ENCODE data around the gene ELL. TPM values are rescaled to one million over a fixed set of nuclear protein-coding genes. Genes with fewer than 3 reads are reported as not detected.

ELL gene
- polyA plus RNA-seq, 1 donor from 2014 or later = 7.2 TPM

- no peak for TF ChIP-seq REST (IDR thresholded peaks at IDR 0.05; ENCODE audit: borderline replicate concordance)
Observed at GRCh38 chr19:18488838-18489626, 32.8 kb downstream of the ELL start (continued).

- no peaks in the 10 kb centered on the region for H3K27me3 ChIP-seq (ENCODE audit: insufficient read depth, low read depth, low read length)
- no peak overlapping the region for H3K4me2 ChIP-seq (ENCODE audit: low read length)
- H3K9me3 ChIP-seq (ENCODE audit: low read length) = no peaks in the 10 kb centered on the region
- H4K20me1 ChIP-seq (ENCODE audit: insufficient read depth) = no peaks in the 10 kb centered on the region
- no peak overlapping the region for H3K27ac ChIP-seq (ENCODE audit: low read length)
- no peaks in the 10 kb centered on the region for H3K9me2 ChIP-seq (ENCODE audit: insufficient read depth, low read length)
- H3F3A ChIP-seq (ENCODE audit: insufficient read depth, low read length, poor library complexity, severe bottlenecking) = no peaks in the 10 kb centered on the region
- H2AFZ ChIP-seq (ENCODE audit: low read depth, low read length) = no peak overlapping the region
- no peaks in the 10 kb centered on the region for H3K36me3 ChIP-seq (ENCODE audit: insufficient read depth, low read length)
- H3K79me2 ChIP-seq (replicated peaks; ENCODE audit: insufficient read depth, low read length) = no peaks in the 10 kb centered on the region
- no peak overlapping the region for H3K4me3 ChIP-seq (ENCODE audit: low read length)
- H3K9ac ChIP-seq (ENCODE audit: low read length) = no peak overlapping the region
- TF ChIP-seq REST (IDR thresholded peaks at IDR 0.05; ENCODE audit: borderline replicate concordance) (no peak), MXI1 (conservative IDR thresholded peaks at IDR 0.05; ENCODE audit: poor library complexity, severe bottlenecking) (no peak), CTCF (IDR thresholded peaks at IDR 0.05; ENCODE audit: poor library complexity, severe bottlenecking) (no peak), EZH2 (IDR thresholded peaks at IDR 0.05; ENCODE audit: borderline replicate concordance, insufficient read depth, low read length, poor library complexity, severe bottlenecking) (no peak), SMC3 (conservative IDR thresholded peaks at IDR 0.05; ENCODE audit: poor library complexity) (no peak), EP300 (conservative IDR thresholded peaks at IDR 0.05; ENCODE audit: poor library complexity, severe bottlenecking) (no peak), TAF1 (IDR thresholded peaks at IDR 0.05; ENCODE audit: low read depth) (no peak), RAD21 (conservative IDR thresholded peaks at IDR 0.05) (no peak), POLR2AphosphoS5 (IDR thresholded peaks at IDR 0.05) (no peak)
Observed at GRCh38 chr19:18488403-18488723, 33.5 kb downstream of the ELL start.
